Endodermal cell (in vitro differentiated cells): Measurements from ENCODE around the gene AFF3. TPM values are rescaled to one million over a fixed set of nuclear protein-coding genes. Genes with fewer than 3 reads are reported as not detected.

Experiments used
- DNase-seq: peaks from one replicate; pipeline ENCODE4 v3.0.0-alpha.2; 2017
- H3K27ac ChIP-seq: 2 replicates; pipeline ENCODE4 v1.5.1; 2013; ENCODE audit warnings: mild to moderate bottlenecking, low read depth, low read length, moderate library complexity
- H3K27me3 ChIP-seq: 2 replicates; pipeline ENCODE4 v1.6.1; 2013; ENCODE audit warnings: mild to moderate bottlenecking, low read length, moderate library complexity; ENCODE audit not compliant: insufficient read depth, control insufficient read depth, poor library complexity, severe bottlenecking
- H3K36me3 ChIP-seq: 2 replicates; pipeline ENCODE4 v1.7.0; 2013; ENCODE audit warnings: mild to moderate bottlenecking, low read length, moderate library complexity; ENCODE audit not compliant: control insufficient read depth, insufficient read depth
- H3K4me1 ChIP-seq: one replicate; pipeline ENCODE4 v1.7.0; 2013; ENCODE audit warnings: low read length; ENCODE audit not compliant: control insufficient read depth, insufficient read depth
- H3K4me3 ChIP-seq: 2 replicates; pipeline ENCODE4 v1.5.1; 2013; ENCODE audit warnings: mild to moderate bottlenecking, low read length, moderate library complexity
- H3K9ac ChIP-seq: 2 replicates; pipeline ENCODE4 v1.6.1; 2013; ENCODE audit warnings: mild to moderate bottlenecking, low read length, moderate library complexity; ENCODE audit not compliant: poor library complexity, severe bottlenecking; ENCODE audit errors: extremely low read depth
- H3K9me3 ChIP-seq: 2 replicates; pipeline ENCODE4 v1.6.1; 2013; ENCODE audit warnings: mild to moderate bottlenecking, low read length, moderate library complexity; ENCODE audit not compliant: control insufficient read depth
- H3K27ac Mint-ChIP-seq: 2 replicates; pipeline ENCODE4 v1.8.0; 2020; ENCODE audit warnings: mixed read lengths
- H3K27me3 Mint-ChIP-seq: 2 replicates; pipeline ENCODE4 v1.8.0; 2021; ENCODE audit warnings: mild to moderate bottlenecking, mixed read lengths; ENCODE audit not compliant: insufficient read depth
- H3K36me3 Mint-ChIP-seq: 2 replicates; pipeline ENCODE4 v1.8.0; 2020; ENCODE audit warnings: low read depth, mixed read lengths
- H3K4me1 Mint-ChIP-seq: 2 replicates; pipeline ENCODE4 v1.8.0; 2020; ENCODE audit warnings: mixed read lengths
- H3K4me3 Mint-ChIP-seq: 2 replicates; pipeline ENCODE4 v1.8.0; 2020; ENCODE audit warnings: mild to moderate bottlenecking, moderate library complexity, mixed read lengths
- H3K9me3 Mint-ChIP-seq: 2 replicates; pipeline ENCODE4 v1.8.0; 2020; ENCODE audit warnings: mild to moderate bottlenecking, mixed read lengths
- WGBS, 2 experiments: methylation state at CpG; one replicate each; pipeline versions ENCODE4 v1.1.5 to v1.1.7; 2013; ENCODE audit warnings: missing lambda C conversion rate in 2 of 2, mixed read lengths in 1 of 2; ENCODE audit not compliant: insufficient coverage in 1 of 2, insufficient read length in 1 of 2; 5-methylcytosine and 5-hydroxymethylcytosine counted together
- total RNA-seq, 2 donors: library from RNA; stranded (reverse); fragmentation: NEBNext Ultra II Directional in 1 of 2; extraction: Animal tissue kit (Norgen Biotek cat#: 25700) in 1 of 2; gene quantifications; 2 replicates in 1 of 2; 3 replicates in 1 of 2; pipeline ENCODE4 v1.2.1, GENCODE V29; 2021
- TF ChIP-seq, protein P1 (sequence below): fragments of 200-600 bp; sonication (generic); conservative IDR thresholded peaks from 2 replicates; pipeline ENCODE4 v1.5.0; 2021; ENCODE audit warnings: antibody characterized with exemption, mild to moderate bottlenecking

AFF3 gene
- total RNA-seq, 2 donors from 2014 or later = 0.62 to 0.73 TPM

DNA sequence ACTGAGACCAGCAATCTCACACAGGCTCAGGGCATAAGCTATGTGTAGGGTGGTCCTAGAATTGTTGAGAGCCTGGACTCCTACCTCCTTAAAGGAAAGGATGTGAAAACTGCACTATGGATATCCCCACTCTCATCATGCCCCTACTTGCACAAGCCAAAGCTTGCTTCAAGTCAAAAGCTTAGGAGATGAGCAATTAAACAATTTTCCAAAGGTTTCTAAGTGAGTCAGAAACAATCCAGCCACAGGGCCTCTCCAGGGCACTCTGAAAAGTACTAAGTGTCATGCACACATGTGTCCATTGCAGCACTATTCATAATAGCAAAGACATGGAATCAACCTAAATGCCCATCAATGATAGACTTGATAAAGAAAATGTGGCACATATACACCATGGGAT is 215.4 kb downstream of the AFF3 start:
- H3K4me3 ChIP-seq = no peak overlapping the region
- no peaks in the 10 kb centered on the region for H3K4me1 Mint-ChIP-seq
- no peaks in the 10 kb centered on the region for H3K36me3 ChIP-seq
- H3K27ac ChIP-seq = no peak overlapping the region
- no peaks in the 10 kb centered on the region for H3K4me1 ChIP-seq
- no peak overlapping the region for H3K4me3 Mint-ChIP-seq
- no peak for DNase-seq
- H3K36me3 Mint-ChIP-seq = no peaks in the 10 kb centered on the region
- H3K27ac Mint-ChIP-seq = no peak overlapping the region
- TF ChIP-seq, protein P1, sequence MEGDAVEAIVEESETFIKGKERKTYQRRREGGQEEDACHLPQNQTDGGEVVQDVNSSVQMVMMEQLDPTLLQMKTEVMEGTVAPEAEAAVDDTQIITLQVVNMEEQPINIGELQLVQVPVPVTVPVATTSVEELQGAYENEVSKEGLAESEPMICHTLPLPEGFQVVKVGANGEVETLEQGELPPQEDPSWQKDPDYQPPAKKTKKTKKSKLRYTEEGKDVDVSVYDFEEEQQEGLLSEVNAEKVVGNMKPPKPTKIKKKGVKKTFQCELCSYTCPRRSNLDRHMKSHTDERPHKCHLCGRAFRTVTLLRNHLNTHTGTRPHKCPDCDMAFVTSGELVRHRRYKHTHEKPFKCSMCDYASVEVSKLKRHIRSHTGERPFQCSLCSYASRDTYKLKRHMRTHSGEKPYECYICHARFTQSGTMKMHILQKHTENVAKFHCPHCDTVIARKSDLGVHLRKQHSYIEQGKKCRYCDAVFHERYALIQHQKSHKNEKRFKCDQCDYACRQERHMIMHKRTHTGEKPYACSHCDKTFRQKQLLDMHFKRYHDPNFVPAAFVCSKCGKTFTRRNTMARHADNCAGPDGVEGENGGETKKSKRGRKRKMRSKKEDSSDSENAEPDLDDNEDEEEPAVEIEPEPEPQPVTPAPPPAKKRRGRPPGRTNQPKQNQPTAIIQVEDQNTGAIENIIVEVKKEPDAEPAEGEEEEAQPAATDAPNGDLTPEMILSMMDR = no peak
- H3K27me3 ChIP-seq = peaks cover 12% of the 10 kb centered on the region
- peaks cover 4% of the 10 kb centered on the region for H3K9me3 ChIP-seq
- H3K9me3 Mint-ChIP-seq = peaks cover under 1% of the 10 kb centered on the region
- H3K9ac ChIP-seq = no peak overlapping the region
- H3K27me3 Mint-ChIP-seq = peaks cover 2% of the 10 kb centered on the region

GRCh38 chr2:99925960-99926359 is 216.4 kb downstream of the AFF3 start:
- Histone ChIP-seq H3K9me3 (peaks cover 10% of the 10 kb centered on the region), H3K27me3 (peaks cover 12% of the 10 kb centered on the region), H3K4me3 (no peak overlapping the region), H3K36me3 (no peaks in the 10 kb centered on the region), H3K27ac (no peak overlapping the region), H3K4me1 (no peaks in the 10 kb centered on the region), H3K9ac (no peak overlapping the region)
- Mint-ChIP-seq H3K36me3 (no peaks in the 10 kb centered on the region), H3K27ac (no peak overlapping the region), H3K4me3 (no peak overlapping the region), H3K4me1 (no peaks in the 10 kb centered on the region), H3K9me3 (peaks cover 6% of the 10 kb centered on the region), H3K27me3 (peaks cover 2% of the 10 kb centered on the region)
- TF ChIP-seq, protein P1 = no peak
- 89 to 94% methylated on average over 1 to 4 of the region's 4 CpGs for WGBS, 2 experiments
- DNase-seq = no peak

GRCh38 chr2:99922664-99923063 is 219.7 kb downstream of the AFF3 start:
- H3K9me3 Mint-ChIP-seq = peaks cover 6% of the 10 kb centered on the region
- no peak overlapping the region for H3K27ac ChIP-seq
- no peaks in the 10 kb centered on the region for H3K27me3 ChIP-seq
- no peaks in the 10 kb centered on the region for H3K4me1 ChIP-seq
- H3K27me3 Mint-ChIP-seq = no peaks in the 10 kb centered on the region
- no peaks in the 10 kb centered on the region for H3K4me1 Mint-ChIP-seq
- DNase-seq = no peak
- H3K4me3 ChIP-seq = no peak overlapping the region
- TF ChIP-seq, protein P1 = no peak
- H3K36me3 ChIP-seq = no peaks in the 10 kb centered on the region
- no peaks in the 10 kb centered on the region for H3K36me3 Mint-ChIP-seq
- peaks cover 10% of the 10 kb centered on the region for H3K9me3 ChIP-seq
- H3K27ac Mint-ChIP-seq = no peak overlapping the region
- H3K4me3 Mint-ChIP-seq = no peak overlapping the region
- 92 to 95% methylated on average over 5 to 6 of the region's 6 CpGs for WGBS, 2 experiments
- H3K9ac ChIP-seq = no peak overlapping the region
